GM18907 (cell line): ENCODE data around the gene TP53TG5.

Experiments
- ATAC-seq: cut with Tn5 transposase; IDR thresholded peaks from one replicate; pipeline ENCODE4 v1.9.1; 2021; ENCODE audit warnings: mild to moderate bottlenecking, moderate library complexity; ENCODE audit not compliant: unreplicated experiment

TP53TG5 gene

DNA sequence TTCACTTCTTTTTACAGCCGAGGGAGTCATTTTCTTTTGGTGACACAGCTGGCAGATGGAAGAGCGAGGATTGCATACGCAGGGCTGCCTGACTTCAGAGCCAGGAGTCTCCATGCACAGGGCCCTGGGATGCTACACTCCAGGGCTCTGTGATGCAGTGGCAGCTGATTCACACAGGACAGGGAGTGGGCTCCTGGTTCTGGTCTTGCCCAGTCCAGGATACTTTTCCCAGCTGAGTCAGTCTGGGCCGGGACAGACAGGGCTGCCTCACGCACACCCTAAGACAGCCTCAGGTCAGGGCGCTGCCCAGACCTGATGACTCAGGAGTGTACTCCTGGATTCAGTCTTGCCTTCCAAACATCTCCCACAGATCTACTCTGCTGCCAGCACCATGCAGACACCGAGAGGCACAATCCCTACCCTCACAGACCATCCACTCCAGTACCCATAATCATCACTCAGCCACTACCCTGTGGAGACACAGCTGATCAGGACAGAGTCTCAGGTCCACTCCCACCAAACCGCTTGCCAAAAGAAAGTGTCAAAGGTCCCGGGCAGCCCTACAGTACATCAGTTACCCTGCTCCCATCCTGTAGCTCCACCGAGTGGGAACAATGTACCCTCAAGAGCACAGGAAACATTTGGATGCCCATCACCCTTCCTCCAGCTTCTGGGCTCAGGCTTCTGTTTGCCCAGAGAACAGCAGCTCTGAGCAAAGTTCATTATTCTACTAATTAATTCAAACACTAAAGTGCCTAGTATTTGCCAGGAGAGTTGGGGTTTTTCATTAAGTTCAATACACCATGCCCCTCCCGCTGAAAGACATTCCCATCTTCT lies 41.4 kb downstream of the TP53TG5 start:
- ATAC-seq = no peak

DNA sequence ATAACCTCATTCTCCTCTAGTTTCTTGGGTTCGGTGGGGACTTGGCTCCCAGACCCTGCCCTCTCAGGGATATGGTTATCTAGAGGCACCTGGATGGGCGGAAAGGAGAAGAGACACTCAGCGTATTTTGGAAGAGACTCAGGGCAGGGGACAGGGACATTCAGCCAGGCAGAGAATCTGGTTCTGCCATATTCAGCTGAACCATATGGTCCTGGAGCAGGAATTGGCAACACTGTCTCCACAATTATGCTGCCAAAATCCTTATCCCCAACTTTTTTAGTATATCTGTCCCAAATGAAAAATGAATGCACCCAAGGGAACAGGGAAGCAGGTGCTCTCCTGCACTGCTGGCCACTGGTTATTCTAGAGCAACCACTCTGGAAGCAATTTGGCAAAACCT lies 47.6 kb downstream of the TP53TG5 start:
- ATAC-seq = no peak

DNA sequence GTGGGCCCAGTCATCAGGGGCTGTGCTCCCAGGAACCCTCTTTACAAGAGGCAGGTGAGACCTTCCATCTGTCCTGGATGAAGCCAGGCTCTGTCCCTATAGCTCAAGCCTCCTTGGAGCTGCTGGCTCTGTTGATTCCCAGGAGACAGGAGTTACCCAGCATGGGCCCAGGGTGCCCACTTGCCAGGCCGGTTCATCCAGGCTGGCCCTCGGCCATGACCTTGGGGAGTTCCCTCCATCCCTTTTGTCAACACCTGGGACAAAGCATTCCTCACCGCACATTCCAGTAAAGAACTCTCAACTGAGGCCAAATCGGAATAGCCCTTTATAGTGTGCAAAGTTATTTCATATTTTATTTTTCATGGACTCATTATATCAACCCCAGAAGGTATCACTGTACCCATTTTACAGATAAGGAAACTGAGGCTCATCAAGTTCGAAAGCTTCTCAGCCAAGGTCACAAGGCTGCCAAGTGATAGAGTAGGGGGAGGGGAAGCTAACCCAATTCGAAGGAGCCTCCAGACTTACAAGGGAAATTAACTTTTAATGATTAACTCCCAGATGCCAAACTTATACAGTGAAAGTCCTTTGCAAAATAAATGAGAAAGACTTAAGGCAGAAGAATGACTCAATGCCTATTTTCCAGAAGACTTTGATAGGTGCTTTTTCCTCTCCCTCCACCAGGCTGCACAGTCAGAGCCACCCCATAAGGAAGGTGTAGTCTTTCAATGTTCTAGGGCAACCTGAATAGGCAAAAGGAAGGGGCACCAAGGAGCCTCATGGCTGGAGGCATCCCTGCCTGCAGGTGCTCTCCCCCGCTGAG lies 48.4 kb downstream of the TP53TG5 start:
- ATAC-seq = no peak

DNA sequence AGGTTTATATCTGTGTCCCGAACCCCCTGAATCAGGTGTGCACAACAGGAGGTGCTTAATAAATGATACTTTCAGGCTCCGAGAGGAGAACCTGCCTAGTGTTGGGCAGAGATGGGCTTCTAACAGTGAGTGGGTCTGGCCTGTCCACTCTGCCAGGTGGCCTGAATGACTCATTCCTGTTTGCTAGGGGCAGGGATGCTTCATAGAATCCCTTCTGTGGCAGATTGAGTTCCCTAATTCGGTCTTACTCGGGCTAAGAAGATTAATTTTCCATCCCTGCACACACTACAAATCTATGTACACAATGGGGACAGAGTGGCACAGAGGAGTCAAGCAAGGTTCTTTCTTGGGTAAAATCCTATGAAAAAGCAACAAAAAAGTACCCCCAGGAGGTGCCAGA lies 49.7 kb downstream of the TP53TG5 start:
- ATAC-seq = no peak

DNA sequence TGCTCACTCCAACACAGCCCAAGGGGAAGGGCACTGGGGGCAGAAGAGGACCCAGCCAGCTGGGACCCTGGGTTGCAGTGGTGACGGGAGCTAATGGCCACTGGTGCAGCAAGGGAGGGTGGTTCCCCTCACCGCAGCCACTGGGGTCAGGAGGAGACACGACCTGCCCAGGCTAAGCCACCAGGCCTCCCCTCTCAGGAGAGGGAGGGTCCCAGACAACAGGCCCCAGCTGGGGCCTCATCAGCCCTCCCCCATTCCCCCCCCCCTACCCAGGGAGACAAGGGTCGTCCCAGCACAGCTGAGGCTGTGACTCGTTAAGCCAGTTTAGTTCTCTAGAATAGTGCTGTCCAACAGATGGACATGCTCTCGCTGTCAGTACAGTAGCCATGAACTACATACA lies 52.8 kb downstream of the TP53TG5 start:
- no peak for ATAC-seq

DNA sequence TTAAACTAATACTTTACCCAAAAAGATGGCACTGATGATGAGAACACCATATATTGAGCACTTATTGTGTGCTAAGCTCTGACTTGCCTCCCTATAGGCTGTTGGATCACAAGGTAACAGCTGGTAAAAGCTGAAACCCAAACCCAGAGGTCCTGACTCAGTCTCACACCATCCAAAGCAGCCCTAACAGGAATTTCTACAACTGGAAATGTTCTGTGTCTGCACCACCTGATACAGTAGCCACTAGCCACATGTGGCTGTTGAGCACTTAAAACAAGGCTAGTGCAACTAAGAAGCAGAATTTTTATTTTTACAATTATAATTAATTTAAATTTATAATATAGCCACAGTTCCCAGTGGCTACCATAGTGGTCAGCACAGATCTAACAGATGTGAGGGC lies 54.4 kb downstream of the TP53TG5 start:
- ATAC-seq = no peak

DNA sequence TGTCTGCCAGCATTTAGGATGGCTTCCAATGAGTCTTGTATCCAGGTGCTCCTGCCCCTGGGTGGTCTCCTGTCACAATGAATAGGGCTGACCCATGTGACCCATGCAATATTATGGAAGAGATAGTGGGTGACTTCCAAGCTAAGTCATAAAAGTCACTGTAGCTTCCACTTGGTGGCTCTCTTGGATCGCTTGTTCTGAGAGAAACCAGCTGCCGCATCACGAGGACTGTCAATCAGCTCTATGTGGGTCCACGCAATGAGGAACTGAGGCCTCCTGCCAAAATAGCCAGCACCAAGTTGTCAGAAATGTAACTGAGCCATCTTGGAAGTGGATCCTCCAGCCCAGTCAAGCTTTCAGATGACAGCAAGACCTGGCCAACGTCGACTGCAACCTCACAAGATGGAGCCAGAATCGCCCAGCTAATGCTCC lies 55.2 kb downstream of the TP53TG5 start:
- no peak for ATAC-seq
